Measurements from ENCODE around the gene DCDC1. TPM values are rescaled to one million over a fixed set of nuclear protein-coding genes. Genes with fewer than 3 reads are reported as not detected.

Gene DCDC1
- total RNA-seq, 2 donors from 2014 or later: 2.9 to 3.2 TPM

DNA sequence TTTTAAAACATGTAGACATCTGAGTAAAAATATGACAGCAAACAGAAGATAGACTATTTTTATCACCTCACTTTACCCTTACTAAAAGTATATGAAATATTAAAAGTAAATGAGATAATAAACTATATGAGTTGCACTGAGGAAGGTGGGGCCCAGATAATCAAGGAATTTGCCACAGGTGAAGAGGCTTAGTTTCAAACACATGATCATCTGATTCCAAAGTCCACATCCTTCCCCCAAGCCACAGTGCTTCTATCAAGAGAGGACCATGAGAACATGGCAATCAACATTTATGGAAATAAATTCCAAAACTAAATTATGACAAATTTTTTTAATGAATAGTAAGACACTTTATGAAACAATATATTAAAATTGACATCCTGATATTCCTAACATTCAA is 384.0 kb downstream of the DCDC1 start:
- no peaks in the 10 kb centered on the region for H3K27me3 ChIP-seq (ENCODE audit: control insufficient read depth, insufficient read depth, low read length, poor library complexity, severe bottlenecking)
- H3K27ac ChIP-seq (ENCODE audit: low read depth, low read length): no peak overlapping the region
- no peak overlapping the region for H3K9ac ChIP-seq (ENCODE audit: extremely low read depth, low read length, poor library complexity, severe bottlenecking)
- no peak overlapping the region for H3K4me3 ChIP-seq (ENCODE audit: low read length)
- no peak for DNase-seq
- TF ChIP-seq CTCF (conservative IDR thresholded peaks at IDR 0.05): no peak
- peaks cover 7% of the 10 kb centered on the region for H3K4me1 Mint-ChIP-seq
- H3K4me1 ChIP-seq (ENCODE audit: control insufficient read depth, insufficient read depth, low read length): no peaks in the 10 kb centered on the region
- H3K36me3 Mint-ChIP-seq (ENCODE audit: low read depth): no peaks in the 10 kb centered on the region
- H3K27me3 Mint-ChIP-seq (ENCODE audit: insufficient read depth): no peaks in the 10 kb centered on the region
- no peaks in the 10 kb centered on the region for H3K36me3 ChIP-seq (ENCODE audit: control insufficient read depth, insufficient read depth, low read length)
- H3K9me3 Mint-ChIP-seq: peaks cover 3% of the 10 kb centered on the region
- H3K9me3 ChIP-seq (ENCODE audit: control insufficient read depth, low read length): no peaks in the 10 kb centered on the region
- no peak overlapping the region for H3K27ac Mint-ChIP-seq
- H3K4me3 Mint-ChIP-seq: no peak overlapping the region

DNA sequence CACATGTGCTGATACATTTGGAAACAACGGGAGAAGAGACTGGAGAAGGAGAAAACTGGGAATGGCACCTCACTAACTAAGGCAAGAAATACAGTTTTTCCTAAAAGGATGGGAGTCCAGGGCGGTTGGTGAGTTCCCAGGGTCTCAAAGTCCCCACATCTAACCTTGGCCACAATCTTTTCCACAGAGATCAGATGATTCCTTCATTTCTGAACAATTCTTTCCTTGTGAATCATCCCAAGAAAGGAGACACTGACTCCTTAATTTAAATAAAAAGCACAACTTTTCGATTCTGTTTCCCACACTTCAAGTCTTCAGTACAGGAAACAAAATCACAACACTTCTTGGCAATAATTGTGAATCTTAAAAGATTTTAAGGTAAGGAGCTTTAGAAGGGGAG is 384.7 kb downstream of the DCDC1 start:
- no peak overlapping the region for H3K27ac ChIP-seq (ENCODE audit: low read depth, low read length)
- no peaks in the 10 kb centered on the region for H3K36me3 Mint-ChIP-seq (ENCODE audit: low read depth)
- H3K4me1 Mint-ChIP-seq: peaks cover 7% of the 10 kb centered on the region
- no peaks in the 10 kb centered on the region for H3K27me3 ChIP-seq (ENCODE audit: control insufficient read depth, insufficient read depth, low read length, poor library complexity, severe bottlenecking)
- no peaks in the 10 kb centered on the region for H3K36me3 ChIP-seq (ENCODE audit: control insufficient read depth, insufficient read depth, low read length)
- no peaks in the 10 kb centered on the region for H3K27me3 Mint-ChIP-seq (ENCODE audit: insufficient read depth)
- H3K27ac Mint-ChIP-seq: no peak overlapping the region
- no peak for DNase-seq
- no peak overlapping the region for H3K4me3 ChIP-seq (ENCODE audit: low read length)
- H3K9me3 ChIP-seq (ENCODE audit: control insufficient read depth, low read length): no peaks in the 10 kb centered on the region
- H3K9me3 Mint-ChIP-seq: peaks cover 3% of the 10 kb centered on the region
- no peak overlapping the region for H3K9ac ChIP-seq (ENCODE audit: extremely low read depth, low read length, poor library complexity, severe bottlenecking)
- 82 to 88% methylated on average over 1 to 2 of the region's 3 CpGs for WGBS, 2 experiments (ENCODE audit: insufficient coverage in 1 of 2, insufficient read length in 1 of 2)
- no peaks in the 10 kb centered on the region for H3K4me1 ChIP-seq (ENCODE audit: control insufficient read depth, insufficient read depth, low read length)
- H3K4me3 Mint-ChIP-seq: no peak overlapping the region
- no peak for TF ChIP-seq CTCF (conservative IDR thresholded peaks at IDR 0.05)

DNA sequence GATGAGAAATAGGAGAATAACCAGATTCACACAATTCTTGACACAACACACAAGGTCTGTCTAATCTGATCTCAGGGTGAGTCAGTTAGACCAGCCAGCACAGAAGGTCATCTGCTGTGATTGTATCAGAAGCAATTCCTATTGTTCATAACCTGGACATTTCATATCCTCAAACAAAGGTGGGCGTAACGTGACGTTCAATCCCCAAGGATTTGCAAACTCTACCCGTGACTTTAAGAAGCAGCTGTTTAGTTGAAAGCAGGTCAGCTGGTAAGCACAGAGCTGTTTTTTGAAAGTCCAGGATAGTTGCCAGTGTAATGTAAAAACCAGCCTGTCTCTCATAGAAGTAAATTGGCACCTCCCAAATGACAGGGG is 385.1 kb downstream of the DCDC1 start:
- Histone ChIP-seq H3K36me3 (ENCODE audit: control insufficient read depth, insufficient read depth, low read length) (no peaks in the 10 kb centered on the region), H3K9me3 (ENCODE audit: control insufficient read depth, low read length) (no peaks in the 10 kb centered on the region), H3K9ac (ENCODE audit: extremely low read depth, low read length, poor library complexity, severe bottlenecking) (no peak overlapping the region), H3K27ac (ENCODE audit: low read depth, low read length) (no peak overlapping the region), H3K4me1 (ENCODE audit: control insufficient read depth, insufficient read depth, low read length) (no peaks in the 10 kb centered on the region), H3K4me3 (ENCODE audit: low read length) (no peak overlapping the region), H3K27me3 (ENCODE audit: control insufficient read depth, insufficient read depth, low read length, poor library complexity, severe bottlenecking) (no peaks in the 10 kb centered on the region)
- peaks cover 3% of the 10 kb centered on the region for H3K9me3 Mint-ChIP-seq
- TF ChIP-seq CTCF (conservative IDR thresholded peaks at IDR 0.05): no peak
- WGBS, 2 experiments (ENCODE audit: insufficient coverage in 1 of 2, insufficient read length in 1 of 2): 67 to 93% methylated on average over 1 to 4 of the region's 4 CpGs
- no peaks in the 10 kb centered on the region for H3K27me3 Mint-ChIP-seq (ENCODE audit: insufficient read depth)
- no peak overlapping the region for H3K27ac Mint-ChIP-seq
- peaks cover 7% of the 10 kb centered on the region for H3K4me1 Mint-ChIP-seq
- no peak overlapping the region for H3K4me3 Mint-ChIP-seq
- no peaks in the 10 kb centered on the region for H3K36me3 Mint-ChIP-seq (ENCODE audit: low read depth)
- DNase-seq: no peak

Data from endodermal cell (in vitro differentiated cells).